Endodermal cell (in vitro differentiated cells): ENCODE measurements around the gene GPR37. TPM values are rescaled to one million over a fixed set of nuclear protein-coding genes. Genes with fewer than 3 reads are reported as not detected.

ENCODE experiments used
- DNase-seq: peaks from one replicate; pipeline ENCODE4 v3.0.0-alpha.2; 2017
- H3K27ac ChIP-seq: 2 replicates; pipeline ENCODE4 v1.5.1; 2013; ENCODE audit warnings: mild to moderate bottlenecking, low read depth, low read length, moderate library complexity
- H3K27me3 ChIP-seq: 2 replicates; pipeline ENCODE4 v1.6.1; 2013; ENCODE audit warnings: mild to moderate bottlenecking, low read length, moderate library complexity; ENCODE audit not compliant: insufficient read depth, control insufficient read depth, poor library complexity, severe bottlenecking
- H3K36me3 ChIP-seq: 2 replicates; pipeline ENCODE4 v1.7.0; 2013; ENCODE audit warnings: mild to moderate bottlenecking, low read length, moderate library complexity; ENCODE audit not compliant: control insufficient read depth, insufficient read depth
- H3K4me1 ChIP-seq: one replicate; pipeline ENCODE4 v1.7.0; 2013; ENCODE audit warnings: low read length; ENCODE audit not compliant: control insufficient read depth, insufficient read depth
- H3K4me3 ChIP-seq: 2 replicates; pipeline ENCODE4 v1.5.1; 2013; ENCODE audit warnings: mild to moderate bottlenecking, low read length, moderate library complexity
- H3K9ac ChIP-seq: 2 replicates; pipeline ENCODE4 v1.6.1; 2013; ENCODE audit warnings: mild to moderate bottlenecking, low read length, moderate library complexity; ENCODE audit not compliant: poor library complexity, severe bottlenecking; ENCODE audit errors: extremely low read depth
- H3K9me3 ChIP-seq: 2 replicates; pipeline ENCODE4 v1.6.1; 2013; ENCODE audit warnings: mild to moderate bottlenecking, low read length, moderate library complexity; ENCODE audit not compliant: control insufficient read depth
- H3K27ac Mint-ChIP-seq: 2 replicates; pipeline ENCODE4 v1.8.0; 2020; ENCODE audit warnings: mixed read lengths
- H3K27me3 Mint-ChIP-seq: 2 replicates; pipeline ENCODE4 v1.8.0; 2021; ENCODE audit warnings: mild to moderate bottlenecking, mixed read lengths; ENCODE audit not compliant: insufficient read depth
- H3K36me3 Mint-ChIP-seq: 2 replicates; pipeline ENCODE4 v1.8.0; 2020; ENCODE audit warnings: low read depth, mixed read lengths
- H3K4me1 Mint-ChIP-seq: 2 replicates; pipeline ENCODE4 v1.8.0; 2020; ENCODE audit warnings: mixed read lengths
- H3K4me3 Mint-ChIP-seq: 2 replicates; pipeline ENCODE4 v1.8.0; 2020; ENCODE audit warnings: mild to moderate bottlenecking, moderate library complexity, mixed read lengths
- H3K9me3 Mint-ChIP-seq: 2 replicates; pipeline ENCODE4 v1.8.0; 2020; ENCODE audit warnings: mild to moderate bottlenecking, mixed read lengths
- WGBS, 2 experiments: methylation state at CpG; one replicate each; pipeline versions ENCODE4 v1.1.5 to v1.1.7; 2013; ENCODE audit warnings: missing lambda C conversion rate in 2 of 2, mixed read lengths in 1 of 2; ENCODE audit not compliant: insufficient coverage in 1 of 2, insufficient read length in 1 of 2; 5-methylcytosine and 5-hydroxymethylcytosine counted together
- total RNA-seq, 2 donors: library from RNA; stranded (reverse); fragmentation: NEBNext Ultra II Directional in 1 of 2; extraction: Animal tissue kit (Norgen Biotek cat#: 25700) in 1 of 2; gene quantifications; 2 replicates in 1 of 2; 3 replicates in 1 of 2; pipeline ENCODE4 v1.2.1, GENCODE V29; 2021
- TF ChIP-seq, protein P1 (sequence below): fragments of 200-600 bp; sonication (generic); conservative IDR thresholded peaks from 2 replicates; pipeline ENCODE4 v1.5.0; 2021; ENCODE audit warnings: antibody characterized with exemption, mild to moderate bottlenecking

The GPR37 gene
- total RNA-seq, 2 donors from 2014 or later, result 31.6 to 33.1 TPM

DNA sequence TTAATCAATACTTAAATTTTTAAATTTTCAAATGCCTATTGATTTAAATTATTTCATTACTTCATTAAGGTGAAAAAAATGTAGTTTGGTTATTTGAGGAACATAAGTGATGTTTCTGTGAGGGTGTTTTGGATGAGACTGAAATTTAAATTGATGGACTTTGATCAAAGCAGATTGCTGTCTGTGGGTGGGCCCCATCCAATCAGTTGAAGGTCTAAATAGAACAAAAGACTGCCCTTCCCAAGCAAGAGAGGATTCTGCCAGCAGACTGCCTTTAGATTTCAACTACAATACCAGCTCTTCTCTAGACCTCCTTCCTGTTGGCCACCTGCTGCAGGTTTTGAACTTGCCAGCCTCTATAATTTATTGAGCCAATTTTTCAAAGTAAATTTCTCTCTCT is 14.5 kb upstream of the GPR37 start:
- TF ChIP-seq, protein P1, sequence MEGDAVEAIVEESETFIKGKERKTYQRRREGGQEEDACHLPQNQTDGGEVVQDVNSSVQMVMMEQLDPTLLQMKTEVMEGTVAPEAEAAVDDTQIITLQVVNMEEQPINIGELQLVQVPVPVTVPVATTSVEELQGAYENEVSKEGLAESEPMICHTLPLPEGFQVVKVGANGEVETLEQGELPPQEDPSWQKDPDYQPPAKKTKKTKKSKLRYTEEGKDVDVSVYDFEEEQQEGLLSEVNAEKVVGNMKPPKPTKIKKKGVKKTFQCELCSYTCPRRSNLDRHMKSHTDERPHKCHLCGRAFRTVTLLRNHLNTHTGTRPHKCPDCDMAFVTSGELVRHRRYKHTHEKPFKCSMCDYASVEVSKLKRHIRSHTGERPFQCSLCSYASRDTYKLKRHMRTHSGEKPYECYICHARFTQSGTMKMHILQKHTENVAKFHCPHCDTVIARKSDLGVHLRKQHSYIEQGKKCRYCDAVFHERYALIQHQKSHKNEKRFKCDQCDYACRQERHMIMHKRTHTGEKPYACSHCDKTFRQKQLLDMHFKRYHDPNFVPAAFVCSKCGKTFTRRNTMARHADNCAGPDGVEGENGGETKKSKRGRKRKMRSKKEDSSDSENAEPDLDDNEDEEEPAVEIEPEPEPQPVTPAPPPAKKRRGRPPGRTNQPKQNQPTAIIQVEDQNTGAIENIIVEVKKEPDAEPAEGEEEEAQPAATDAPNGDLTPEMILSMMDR, result no peak
- H3K9ac ChIP-seq, result no peak overlapping the region
- H3K9me3 ChIP-seq, result no peaks in the 10 kb centered on the region
- Mint-ChIP-seq H3K4me3 (no peak overlapping the region), H3K9me3 (no peaks in the 10 kb centered on the region), H3K27ac (no peak overlapping the region), H3K4me1 (peaks cover 14% of the 10 kb centered on the region), H3K36me3 (no peaks in the 10 kb centered on the region), H3K27me3 (no peaks in the 10 kb centered on the region)
- H3K4me1 ChIP-seq, result no peaks in the 10 kb centered on the region
- H3K36me3 ChIP-seq, result no peaks in the 10 kb centered on the region
- H3K27ac ChIP-seq, result no peak overlapping the region
- H3K27me3 ChIP-seq, result no peaks in the 10 kb centered on the region
- no peak for DNase-seq
- no peak overlapping the region for H3K4me3 ChIP-seq

DNA sequence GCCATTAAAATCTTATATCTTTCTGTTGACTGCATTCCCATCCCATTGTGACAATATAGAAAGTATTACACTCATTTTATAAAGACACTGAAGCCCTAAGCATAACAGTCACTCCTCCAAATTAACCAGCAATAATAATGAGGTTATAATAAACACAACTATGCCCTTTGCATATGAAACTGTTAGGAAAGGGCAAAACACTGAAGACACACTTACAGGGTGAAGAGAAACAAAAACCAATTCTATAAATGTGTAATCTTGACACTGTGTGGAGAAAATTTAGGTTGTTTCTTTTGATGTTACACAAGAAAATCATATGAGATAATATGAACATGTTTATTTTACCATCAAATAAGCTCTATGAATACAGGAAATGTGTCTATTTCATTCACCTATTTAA is 14.0 kb upstream of the GPR37 start:
- no peak overlapping the region for H3K27ac ChIP-seq
- H3K27me3 ChIP-seq, result no peaks in the 10 kb centered on the region
- no peak overlapping the region for H3K9ac ChIP-seq
- no peaks in the 10 kb centered on the region for H3K36me3 ChIP-seq
- Mint-ChIP-seq H3K9me3 (no peaks in the 10 kb centered on the region), H3K4me3 (no peak overlapping the region), H3K27me3 (no peaks in the 10 kb centered on the region), H3K27ac (no peak overlapping the region), H3K36me3 (no peaks in the 10 kb centered on the region), H3K4me1 (peaks cover 14% of the 10 kb centered on the region)
- no peaks in the 10 kb centered on the region for H3K4me1 ChIP-seq
- TF ChIP-seq, protein P1, result no peak
- no peak overlapping the region for H3K4me3 ChIP-seq
- no peaks in the 10 kb centered on the region for H3K9me3 ChIP-seq
- no peak for DNase-seq

DNA sequence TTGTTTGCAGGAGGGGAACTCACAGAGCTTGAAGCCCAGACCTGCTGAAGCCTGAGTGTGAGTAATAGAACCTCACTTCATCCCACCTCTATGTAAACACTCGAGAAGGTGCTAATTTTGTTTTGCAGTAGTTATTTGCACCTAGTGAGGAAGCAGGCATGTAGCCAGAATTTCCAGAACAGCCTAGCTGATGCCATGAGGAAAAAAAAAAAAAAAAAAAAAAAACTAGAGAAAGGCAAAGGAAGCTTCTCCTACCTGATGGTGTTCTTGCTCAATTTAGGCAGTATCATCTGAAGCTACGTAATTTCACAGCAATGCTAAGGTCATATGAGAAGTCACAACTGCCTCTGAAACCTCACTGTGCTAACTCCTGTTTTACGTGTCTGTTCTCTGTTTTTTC is 13.6 kb upstream of the GPR37 start:
- no peaks in the 10 kb centered on the region for H3K36me3 ChIP-seq
- Mint-ChIP-seq H3K27me3 (no peaks in the 10 kb centered on the region), H3K9me3 (no peaks in the 10 kb centered on the region), H3K36me3 (no peaks in the 10 kb centered on the region), H3K4me3 (no peak overlapping the region), H3K27ac (no peak overlapping the region), H3K4me1 (peaks cover 14% of the 10 kb centered on the region)
- H3K9me3 ChIP-seq, result no peaks in the 10 kb centered on the region
- H3K4me1 ChIP-seq, result no peaks in the 10 kb centered on the region
- no peak overlapping the region for H3K9ac ChIP-seq
- H3K27ac ChIP-seq, result no peak overlapping the region
- H3K27me3 ChIP-seq, result no peaks in the 10 kb centered on the region
- WGBS, 2 experiments, result 89 to 94% methylated on average over 2 to 3 of the region's 3 CpGs
- DNase-seq, result no peak
- TF ChIP-seq, protein P1, result no peak
- no peak overlapping the region for H3K4me3 ChIP-seq
